Cerebellar cortex (tissue), 1 donor: ENCODE results near the gene PARL.

ENCODE experiments used
- DNase-seq: peaks from one replicate; pipeline ENCODE4 v3.0.0-alpha.2; 2015; ENCODE audit warnings: low spot score

PARL gene

DNA sequence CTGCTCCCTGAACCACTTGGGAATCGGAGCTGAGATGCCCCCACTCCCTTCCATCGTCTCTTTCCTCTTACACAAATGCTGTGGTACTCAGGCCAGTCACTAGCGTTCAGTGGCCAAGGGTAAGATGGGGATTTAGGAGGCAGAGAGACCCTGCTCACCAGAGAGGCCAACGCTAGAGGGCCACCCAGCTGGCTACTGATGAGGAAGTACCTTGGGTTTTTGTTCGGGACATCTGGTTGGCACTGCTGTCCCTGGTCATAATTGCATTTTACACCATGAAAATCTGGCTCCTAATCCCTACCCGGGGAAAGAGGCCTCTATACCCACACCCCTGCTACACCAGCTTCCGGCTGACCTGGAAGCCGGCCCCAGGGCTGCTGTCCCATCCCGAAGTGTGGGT lies 67.0 kb downstream of the PARL start:
- no peak for DNase-seq

DNA sequence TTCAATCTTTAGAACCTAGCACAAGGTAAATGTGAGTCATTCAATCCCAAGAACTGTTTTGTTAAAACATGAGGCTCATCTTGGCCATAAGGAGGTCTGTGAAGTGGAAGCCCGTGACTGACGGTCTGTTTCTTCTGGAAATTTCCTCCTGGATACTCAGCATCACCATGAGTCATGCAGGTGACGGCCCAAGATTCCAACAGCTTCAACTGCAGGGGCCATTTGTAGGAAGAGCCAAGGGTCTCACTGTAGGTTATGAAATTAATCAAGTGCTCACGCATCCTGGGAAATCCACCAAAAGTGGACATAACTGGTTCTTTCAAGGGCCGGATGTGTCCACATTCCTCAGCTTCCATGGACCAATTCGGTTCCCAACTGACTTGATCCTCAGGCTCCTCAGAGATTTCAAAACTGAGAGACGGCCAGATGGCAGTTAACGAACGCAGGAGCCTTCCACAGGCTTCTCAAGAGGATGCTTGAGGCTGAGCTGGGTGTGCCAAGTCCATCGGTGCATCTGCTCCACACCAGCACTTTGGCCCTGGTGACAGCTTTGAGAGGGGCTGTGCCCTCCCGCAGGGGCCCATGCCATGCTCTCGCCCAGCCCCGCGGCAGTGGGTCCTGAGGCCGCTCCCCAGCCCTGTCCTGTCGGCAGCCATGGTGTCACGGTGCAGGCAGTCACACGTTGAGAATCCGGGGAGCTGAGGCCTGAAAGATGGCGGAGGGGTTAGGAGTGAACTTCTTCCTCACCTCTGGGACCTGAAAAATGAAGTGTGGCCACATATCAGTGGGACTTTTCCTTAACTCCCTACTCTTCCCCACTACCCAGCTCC lies 67.8 kb downstream of the PARL start:
- no peak for DNase-seq

DNA sequence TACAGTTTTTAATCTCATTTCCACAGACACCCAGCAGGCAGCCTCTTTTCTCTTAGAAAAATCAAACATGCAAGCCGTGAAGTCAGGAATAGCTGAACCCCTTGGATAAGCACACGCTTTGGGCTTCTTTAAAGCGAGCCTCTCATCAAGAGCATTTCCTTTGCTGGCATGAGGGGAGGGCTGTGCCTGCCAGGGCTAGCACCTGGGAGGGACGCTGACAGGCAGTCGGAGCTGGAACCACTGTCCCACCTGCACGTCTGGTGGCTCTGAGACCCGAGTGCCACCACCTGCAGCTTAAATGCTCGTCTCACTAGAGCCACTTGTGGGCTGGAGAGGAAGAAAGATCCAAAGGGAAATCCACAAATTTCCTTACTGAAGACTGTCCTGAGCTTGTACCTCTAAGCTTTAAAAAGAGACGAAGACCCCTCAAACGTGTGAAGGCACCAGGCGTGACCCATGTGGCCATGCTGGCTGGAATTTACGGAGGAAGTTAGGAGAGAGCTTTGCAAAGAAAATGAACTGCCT lies 68.7 kb downstream of the PARL start:
- DNase-seq = no peak

DNA sequence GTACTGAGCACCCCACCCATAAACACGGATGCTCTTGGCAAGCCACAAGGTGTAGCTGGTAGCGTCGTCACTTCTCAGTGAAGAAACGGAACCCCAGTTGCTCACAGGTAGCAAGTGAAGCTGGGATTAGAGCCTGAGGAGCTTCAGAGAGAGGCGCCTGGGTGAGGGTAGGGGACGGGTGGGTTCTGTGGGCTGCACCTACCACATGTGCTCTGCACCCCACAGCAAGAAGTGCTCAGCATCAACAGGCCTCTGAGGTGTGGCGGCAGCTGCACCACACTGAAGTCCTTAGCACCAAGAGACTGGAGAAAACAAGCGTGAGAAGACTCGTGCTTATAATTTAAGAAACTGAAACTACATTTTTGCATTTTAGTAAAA lies 69.1 kb downstream of the PARL start:
- DNase-seq = no peak

DNA sequence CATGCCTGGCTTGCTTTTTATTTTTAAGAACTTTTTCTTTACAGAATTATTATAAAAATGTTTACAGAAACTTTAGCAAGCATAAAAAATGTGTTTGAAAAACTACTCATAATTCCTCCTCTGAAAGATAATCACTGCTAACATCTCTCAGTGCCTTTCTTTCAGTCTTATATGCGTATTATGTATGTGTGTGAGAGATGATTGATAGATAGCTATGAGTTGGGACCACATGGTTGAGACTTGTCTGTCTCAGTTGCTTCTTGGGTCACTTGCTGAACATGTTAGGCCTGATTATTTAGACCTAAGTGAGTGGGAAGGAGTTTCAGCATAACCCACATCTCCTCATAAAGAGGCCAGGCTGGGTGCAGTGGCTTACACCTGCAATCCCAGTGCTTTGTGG lies 70.4 kb downstream of the PARL start:
- DNase-seq = no peak

DNA sequence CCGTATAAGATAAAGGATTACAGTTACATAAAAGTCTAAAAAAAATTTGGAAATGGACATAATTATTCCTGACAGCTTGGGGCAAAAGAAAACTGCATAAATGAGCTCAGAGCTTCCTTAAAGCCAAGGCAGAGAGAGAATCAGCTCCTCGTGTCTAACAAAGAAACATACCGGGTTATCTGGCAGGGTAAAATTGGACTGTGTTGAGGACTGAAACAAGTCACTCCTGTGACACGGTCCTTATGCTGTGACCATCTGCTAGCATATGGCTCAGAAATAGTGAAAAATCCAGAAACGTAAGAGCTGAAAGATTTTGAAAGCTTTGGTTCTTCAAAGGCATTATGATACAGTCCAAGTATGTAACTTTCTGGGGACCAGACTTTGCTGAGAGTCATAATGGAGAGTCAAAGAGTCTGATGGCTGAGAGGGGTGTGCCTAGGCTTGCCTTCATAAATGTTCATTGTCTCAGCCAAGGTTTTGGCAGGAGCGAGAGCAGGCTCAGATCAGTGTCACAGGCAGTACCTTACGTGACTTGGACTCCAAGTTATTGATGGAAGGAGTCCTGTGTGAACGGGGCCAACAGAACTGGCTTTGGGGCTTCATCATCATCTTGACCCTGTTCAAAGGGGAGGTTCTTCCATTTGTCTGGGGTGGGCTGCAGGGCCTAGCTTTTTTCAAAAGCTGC lies 71.8 kb downstream of the PARL start:
- DNase-seq = peak; percentile 90

DNA sequence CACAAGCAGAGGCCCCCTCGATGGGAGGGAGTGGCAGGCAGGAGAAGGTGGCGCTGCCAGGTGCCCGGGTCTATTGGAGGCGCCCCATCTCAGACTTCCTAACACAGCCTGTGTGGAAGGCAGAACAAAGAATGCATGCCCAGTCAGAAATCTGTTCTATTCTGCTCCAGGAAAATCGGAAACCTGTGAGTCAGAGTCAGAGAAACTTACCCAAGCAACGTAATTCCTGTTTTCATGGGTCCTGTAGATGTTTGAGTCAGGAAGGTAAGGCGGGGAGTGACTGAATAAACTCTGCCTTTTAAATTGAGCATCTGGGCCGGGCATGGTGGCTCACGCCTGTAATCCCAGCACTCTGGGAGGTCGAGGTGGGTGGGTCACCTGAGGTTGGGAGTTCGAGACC lies 73.0 kb downstream of the PARL start:
- DNase-seq = no peak

DNA sequence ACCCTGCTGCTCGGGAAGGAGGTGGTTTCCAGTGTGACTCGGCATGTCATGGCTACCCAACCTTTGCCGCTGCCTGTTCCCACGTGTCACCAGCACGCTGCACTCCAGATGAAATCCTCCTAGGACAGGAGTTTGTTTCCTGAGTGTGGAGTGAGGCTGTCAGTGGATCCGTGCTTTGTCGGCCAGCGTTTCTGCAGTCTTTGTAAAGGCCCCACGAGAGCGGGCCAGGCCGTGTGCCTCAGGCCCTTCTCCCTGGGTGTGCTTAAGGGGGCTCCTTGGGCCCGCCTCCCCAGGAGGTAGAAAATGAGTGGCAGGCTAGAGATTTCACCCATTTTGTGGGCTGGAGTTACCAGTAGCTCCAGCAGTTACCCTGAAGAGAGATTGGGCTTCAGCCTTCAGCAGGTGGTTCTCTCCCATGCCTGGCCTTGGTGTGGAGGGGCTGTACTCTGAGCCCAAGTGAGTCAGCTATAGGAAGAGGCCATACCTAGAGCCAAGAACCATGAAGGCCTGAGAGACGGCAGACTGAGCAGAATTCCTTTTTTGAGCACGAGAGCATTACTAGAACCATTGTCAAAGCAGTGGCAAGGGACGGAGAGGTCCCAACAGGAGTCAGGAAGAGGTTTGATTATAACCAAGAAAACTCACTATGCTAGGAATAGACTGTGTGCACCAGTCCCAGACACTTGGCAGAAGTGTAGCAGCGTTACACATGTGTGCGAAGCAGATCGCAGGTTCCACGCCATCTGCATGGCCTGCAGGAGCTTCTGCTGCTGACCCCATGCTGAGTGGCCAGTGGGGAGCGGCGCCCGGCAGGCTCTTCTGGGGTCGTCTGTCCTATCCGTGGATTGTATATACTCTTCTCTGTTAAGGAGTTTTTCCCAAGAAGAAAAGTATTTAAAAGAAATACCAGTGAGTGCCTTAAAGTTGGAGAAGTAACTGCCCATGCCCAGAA lies 73.8 kb downstream of the PARL start:
- no peak for DNase-seq

DNA sequence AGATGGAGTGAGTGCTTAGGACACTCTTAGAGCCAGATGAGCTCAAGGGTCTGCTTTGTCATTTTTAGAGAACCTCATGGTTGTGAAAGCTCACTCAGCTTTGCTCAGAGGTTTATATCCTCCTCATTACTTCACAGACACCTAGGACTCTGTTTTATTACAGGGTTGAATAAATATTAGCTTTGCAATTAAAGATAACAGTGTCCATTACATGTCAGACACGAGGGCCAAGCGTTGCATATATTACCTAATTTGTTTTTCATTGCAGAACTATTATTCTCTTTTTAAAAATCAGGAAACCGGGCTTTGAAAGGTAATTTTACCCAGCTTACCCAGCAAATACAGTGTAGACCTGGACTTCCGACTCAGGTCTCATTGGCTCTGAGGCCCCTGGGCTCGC lies 75.4 kb downstream of the PARL start:
- DNase-seq = no peak

DNA sequence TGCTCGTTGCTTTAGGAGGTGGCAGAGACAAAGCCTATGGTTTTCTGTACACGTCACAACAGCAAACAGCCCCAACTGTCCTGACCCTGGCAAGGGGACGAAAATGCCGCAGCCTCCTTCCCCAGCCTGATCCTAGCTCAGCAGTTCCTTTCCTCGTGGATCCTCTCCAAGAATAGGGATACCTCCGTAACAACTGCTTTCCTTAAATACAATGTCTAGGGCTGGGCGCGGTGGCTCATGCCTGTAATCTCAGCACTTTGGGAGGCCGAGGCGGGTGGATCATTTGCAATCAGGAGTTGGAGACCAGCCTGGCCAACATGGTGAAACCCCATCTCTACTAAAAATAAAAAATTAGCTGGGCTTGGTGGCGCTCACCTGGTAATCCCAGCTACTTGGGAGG lies 76.3 kb downstream of the PARL start:
- DNase-seq = no peak

DNA sequence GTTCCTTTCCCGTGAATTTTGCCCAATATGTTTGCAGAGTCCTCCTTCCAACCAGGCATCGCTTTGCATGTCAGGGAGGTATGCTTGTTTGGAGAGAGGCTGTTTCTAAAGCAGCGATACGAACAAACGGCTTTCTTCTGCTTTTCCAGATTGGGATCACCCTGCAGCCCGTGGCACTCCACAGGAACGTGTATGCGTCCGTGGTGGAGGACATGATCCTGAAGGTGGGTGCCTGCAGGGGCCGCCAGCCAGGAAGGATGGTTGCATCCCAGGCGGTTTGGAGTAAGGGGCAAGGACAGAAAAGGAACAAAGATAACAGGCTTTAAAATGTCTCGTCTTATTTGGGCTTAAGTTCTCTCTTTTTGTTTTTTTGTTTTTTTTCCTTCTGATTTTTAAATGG lies 76.8 kb downstream of the PARL start:
- no peak for DNase-seq

DNA sequence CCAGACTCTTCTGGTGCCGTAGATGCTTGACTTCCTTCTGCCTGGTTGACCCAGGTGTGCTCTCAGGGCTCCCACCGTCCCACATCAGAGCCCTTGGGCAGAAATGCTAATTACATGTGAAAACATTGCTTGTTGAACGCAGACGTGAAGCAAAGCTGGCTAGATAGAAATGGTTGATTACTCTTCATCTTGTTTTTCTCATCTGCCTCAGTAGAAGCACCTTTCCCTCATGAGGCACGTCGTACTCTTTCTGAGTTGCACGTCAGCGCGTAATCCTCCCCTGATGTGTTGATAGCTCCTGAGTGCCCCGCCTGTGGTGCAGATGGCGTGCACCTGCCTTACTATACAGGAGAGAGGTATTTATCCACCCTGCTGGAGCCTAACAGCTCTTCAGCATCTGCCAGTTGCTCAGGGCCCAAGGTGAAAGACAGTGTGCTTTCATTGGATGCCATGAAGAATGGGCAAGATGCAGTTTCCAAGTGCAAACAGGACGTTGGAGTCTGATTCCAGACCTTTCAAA lies 77.4 kb downstream of the PARL start:
- DNase-seq = no peak

DNA sequence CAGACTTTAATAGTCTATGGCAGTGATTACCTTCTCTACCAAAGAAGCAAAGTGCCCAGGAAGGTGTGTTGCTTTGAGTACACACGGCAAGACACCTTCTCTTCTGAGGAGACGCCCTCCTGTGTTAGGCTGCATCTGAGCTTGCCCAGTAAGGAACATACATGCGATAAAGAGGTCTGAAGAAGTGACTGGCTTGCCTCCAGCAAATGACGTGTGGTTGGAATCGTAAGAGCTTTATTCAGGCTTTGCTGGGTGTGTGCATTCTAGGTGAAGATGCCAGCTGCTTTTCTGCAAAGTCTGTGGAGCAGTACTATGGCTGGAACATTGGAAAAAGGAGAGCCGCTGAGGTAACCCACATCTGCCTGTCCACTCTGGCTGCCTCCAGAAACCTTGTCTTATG lies 81.7 kb downstream of the PARL start:
- DNase-seq = peak; percentile 70

DNA sequence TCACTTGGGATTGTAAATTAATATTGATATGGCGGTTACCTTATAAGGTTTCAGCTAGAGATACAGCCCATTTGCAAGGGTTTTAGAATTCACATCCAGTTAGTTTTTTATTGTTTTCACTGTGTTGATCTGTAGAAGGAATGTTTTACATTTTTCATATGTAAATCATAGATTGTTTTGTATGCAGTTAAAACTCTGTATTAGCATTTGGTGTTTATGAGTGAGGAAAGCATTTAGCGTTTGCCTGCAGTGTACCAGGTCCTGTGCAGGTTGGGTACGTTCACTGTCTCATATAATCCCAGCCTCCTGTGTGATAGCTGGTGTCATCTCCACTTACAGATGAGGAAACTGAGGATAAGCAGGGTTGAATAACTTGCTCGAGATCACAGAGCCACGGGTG lies 83.1 kb downstream of the PARL start:
- no peak for DNase-seq

DNA sequence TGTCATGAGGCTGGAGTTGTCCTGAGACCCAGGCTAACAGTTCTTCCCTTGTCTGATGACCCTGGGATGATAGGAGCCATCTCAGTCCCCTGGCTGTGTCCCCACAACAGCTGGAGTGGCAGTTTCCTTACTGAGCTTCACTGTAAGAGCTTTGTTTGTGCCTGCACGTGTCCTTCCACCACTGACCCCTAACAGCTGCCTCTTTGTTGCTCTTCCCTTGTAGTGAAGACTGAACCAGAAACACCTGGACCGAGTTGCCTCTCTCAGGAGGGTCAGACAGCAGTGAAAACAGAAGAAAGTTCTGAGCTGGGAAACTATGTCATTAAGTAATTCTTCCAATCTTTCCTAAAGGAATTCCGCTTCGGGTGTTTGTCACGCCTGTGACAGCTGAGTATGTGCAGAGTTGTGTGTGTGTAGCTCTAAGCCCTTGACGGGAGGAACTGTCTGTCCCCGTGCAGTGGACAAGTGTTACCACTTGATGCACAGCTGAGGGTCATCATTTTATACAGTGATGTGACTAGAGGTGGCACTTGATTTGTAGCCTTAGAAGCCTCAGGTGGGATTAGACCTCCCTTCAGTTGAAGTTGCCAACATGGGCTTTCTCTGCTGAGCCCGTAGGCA lies 84.3 kb downstream of the PARL start:
- DNase-seq = no peak

DNA sequence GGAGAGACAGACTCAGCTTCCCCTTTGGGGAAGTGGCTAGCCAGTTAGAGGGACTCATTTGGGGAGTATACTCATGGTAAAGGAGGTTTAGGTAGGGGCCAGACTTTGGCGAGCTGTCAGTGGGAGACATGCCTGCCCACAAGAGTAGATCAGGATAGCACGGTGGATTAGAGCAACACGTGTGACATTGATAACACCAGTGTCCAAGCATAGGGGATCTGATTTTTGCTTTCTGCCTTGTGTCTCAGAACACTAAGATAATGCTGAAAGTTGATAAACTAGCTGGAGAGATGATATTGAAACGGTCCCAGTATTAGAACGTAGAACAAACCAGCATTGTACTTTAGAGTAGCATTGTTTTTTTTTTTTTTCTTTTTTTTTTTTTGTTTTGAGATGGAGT lies 85.2 kb downstream of the PARL start:
- DNase-seq = no peak

DNA sequence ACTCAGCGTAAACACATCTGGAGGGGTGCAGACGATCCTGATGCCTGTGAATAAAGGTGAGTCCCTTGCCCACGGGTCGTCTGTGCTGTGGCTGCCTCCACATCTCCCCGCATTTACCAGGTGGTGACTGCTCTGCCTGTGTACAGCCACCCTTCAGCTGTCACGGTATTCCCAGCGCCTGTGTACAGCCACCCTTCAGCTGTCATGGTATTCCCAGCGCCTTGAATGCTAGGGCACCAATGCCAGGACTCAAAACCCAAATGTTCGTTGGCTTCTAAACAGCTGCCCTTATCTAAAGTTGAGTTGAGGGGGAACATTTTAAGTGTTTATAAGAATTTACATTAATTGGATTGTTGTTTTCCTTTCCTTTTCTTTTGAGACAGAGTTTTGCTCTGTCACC lies 86.7 kb downstream of the PARL start:
- no peak for DNase-seq

DNA sequence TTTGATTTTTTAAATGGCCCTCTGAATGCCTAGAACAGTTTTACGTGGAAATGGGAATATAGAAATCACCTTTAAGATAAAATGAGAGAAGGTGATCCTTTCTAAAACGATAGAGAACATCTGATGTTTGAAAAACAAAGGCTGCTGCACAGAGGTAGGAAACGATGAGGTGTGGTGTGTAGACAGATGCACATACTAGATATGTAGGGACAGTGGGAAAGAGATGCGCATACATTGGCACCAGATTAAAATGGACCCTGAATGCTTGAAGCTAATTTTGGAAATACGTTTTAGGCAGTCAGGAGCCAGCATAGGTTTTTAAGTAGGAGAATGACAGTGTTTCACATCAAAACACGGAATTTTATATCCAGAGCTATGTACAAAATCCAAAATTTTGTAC lies 88.3 kb downstream of the PARL start:
- DNase-seq = no peak

DNA sequence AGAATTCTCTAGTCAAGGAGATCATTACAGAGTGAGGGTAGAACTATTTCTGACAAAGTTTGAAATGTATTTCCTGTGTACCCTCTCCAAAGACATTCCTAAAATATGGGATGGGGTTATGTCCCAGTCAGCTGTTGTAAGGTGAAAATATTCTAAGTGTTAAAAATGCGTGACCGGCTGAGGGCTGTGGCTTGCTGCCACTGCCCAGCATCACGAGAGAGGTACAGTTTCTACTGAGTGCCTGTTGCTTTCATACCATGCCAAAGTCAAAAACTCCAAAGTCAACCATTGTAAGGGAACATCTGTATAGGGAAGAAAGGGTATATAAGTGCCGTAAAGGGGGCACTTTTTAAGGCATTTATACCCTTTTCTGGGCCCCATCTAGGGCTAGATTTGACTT lies 90.2 kb downstream of the PARL start:
- no peak for DNase-seq

DNA sequence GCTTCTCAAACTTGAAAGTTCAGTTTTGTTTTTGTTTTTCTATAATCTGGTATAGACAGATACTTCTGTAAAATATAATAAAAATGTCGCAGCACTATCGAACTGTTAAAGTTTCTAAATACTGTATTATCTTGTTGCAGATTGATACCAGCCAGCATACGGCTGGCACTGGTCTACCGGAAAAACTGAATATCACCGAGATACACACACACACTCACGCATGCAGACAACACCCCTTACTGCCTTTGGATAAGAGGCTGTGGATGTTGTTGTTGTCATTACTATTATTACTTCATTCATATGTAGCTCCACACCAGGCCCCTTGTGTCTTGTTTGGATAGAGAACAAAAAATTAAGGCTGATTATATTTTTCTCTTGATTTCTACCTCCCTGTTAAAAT lies 91.7 kb downstream of the PARL start:
- DNase-seq = no peak

DNA sequence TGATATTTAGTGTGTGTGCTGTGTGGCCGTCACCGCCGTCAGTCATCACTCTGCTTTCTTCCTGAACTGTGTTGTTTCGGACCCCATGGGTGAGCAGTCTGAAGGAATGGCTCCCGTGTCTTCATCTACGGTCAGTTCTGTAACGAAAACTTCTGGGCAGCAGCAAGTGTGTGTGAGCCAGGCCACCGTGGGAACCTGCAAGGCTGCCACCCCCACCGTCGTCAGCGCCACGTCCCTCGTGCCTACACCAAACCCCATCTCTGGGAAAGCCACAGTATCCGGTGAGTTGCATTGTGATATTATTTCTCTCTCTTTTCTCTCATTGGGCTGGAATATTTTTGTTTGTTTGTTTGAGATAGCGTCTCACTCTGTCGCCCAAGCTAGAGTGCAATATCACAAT lies 94.0 kb downstream of the PARL start:
- DNase-seq = no peak

DNA sequence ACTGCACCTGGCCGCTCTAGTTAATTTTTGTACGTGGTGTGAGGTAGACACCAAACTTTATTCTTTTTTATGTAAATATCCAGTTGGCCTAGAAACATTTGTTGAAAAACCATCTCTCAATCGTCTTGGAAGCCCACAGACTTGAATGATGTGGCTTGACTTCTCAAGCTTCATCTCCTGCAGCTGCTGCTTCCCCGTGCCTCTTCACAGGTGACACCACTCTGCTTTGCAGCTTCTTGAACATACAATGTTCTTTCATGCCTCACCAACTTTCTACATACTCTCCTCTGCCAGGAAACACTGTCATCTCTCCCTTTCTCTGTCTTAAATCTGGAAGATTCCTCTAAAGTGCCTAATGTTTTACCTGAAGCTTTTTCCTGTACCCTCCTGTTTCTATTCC lies 94.9 kb downstream of the PARL start:
- no peak for DNase-seq
